ENCODE measurements around the gene MELK. TPM values are rescaled to one million over a fixed set of nuclear protein-coding genes. Genes with fewer than 3 reads are reported as not detected.

The MELK gene
- total RNA-seq, 1 donor from 2014 or later: 12.0 TPM

DNA sequence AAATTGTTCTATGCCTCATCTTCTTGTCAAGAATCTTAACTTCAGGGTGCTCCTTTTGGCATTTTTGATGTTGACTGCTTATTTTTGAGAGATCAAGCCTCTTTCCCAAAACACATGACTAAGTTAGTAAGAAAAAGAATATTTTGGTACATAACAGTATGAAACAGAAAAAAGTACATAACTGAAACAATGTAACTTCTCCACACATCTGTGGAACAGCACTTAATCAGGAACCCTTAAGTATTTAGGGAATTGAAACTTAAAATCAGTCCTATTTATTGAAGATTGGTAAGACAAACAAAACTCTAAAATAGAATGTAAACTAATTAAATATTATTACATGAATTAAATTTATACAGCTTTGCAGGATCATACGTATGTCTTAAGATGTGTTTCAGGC lies 103.4 kb downstream of the MELK start:
- no peak for DNase-seq (ENCODE audit: low spot score)

DNA sequence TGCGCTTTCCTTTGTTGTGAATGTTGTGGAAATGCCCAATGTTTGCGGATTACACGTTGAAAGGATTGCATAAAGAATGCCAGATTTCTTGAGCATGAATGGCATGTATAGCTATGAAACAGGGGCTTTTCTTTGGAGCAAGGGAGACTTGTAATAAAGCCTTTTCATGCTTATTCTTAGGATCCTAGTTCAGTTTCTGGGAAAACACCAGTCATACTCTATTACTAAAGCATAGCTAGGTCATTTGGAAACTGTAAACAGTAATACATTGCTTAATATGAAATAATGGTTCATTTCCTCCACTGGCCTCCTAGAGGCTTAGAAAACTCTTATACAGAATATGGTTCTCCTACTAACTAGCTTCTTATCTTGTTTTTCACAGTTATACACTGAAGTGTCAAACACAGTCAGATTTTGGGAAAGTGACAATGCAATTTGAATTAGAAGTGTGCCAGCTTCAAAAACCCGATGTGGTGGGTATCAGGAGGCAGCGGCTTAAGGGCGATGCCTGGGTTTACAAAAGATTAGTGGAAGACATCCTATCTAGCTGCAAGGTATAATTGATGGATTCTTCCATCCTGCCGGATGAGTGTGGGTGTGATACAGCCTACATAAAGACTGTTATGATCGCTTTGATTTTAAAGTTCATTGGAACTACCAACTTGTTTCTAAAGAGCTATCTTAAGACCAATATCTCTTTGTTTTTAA lies 104.2 kb downstream of the MELK start:
- DNase-seq (ENCODE audit: low spot score): peak; percentile 13

DNA sequence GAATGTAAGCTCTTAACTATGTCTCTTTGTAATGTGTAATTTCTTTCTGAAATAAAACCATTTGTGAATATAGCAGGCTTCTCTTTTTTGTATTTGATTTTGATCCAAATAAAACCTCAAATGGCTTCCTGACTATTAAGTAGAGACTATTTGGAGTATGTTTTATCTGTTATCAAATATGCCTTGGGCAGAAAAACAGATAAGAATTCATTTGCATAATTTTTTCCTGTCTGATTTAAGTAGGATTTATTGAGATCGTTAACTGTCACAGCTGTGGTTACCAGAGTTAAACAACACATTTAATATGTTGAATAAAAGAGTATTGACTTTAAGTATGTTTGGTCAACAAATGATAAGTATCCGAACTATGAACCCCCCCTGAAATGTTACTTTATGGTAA lies 104.9 kb downstream of the MELK start:
- DNase-seq (ENCODE audit: low spot score): no peak

DNA sequence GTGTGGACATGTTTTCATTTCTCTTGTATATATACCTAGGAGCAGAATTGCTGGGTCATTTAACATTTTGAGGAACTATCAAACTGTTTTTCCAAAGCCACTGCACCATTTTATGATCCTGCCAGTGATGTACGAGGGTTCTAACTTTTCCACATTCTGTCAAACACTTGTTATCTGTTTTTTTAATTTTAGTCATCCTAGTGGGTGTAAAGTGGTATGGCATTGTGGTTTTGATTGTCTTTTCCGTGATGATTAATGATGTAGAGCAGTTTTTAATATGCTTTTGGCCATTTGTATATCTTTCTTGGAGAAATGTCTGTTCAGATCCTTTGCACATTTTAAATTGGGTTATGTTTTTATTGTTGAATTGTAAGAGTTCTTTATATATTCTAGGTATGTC lies 107.0 kb downstream of the MELK start:
- no peak for DNase-seq (ENCODE audit: low spot score)

DNA sequence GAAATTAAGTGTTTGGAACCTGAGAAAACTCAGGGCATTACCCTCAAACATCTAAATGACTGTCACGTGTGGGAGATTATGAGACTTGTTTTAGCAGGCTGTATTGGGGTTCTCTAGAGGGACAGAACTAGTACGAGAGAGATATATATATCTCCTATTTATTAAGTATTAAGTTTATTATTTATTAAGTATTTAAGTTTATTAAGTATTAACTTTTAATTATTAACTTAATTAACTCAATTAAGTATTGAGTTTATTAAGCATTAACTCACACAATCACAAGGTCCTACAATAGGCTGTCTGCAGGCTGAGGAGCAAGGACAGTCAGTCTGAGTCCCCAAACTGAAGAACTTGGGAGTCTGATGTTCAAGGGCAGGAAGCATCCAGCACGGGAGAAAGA lies 113.8 kb downstream of the MELK start:
- DNase-seq (ENCODE audit: low spot score): no peak

DNA sequence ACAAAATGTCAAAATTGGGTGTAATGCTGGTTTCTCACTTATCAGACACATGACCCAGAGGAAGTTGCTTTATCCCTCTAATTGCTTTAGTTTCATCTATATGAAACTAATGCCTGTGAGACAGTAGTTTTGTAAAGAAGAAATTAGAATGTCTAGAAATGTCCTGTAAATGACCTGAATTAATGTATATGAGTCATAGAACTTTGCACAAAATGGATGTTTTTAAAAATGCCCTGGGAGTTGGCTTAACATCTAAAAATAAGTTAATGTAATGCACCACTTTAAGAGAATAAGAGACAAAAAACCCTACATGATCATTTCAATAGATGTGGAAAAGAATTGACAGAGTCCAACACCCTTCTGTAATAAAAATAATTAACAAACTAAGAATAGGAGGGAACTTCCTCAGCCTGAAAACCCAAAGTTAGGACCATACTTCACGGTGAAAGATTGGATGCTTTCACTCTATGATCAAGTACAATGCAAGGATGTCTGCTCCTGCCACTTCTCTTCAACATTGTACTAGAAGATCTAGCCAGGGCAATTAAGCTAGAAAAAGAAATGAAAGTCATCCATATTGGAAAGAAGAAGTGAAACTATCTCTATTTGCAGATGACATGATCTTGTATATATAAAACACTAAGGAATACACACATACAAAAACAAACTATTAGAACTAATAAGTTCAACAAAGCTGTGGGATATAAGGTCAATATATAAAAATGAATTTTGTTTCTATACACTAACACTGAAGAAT lies 117.9 kb downstream of the MELK start:
- DNase-seq (ENCODE audit: low spot score): no peak

DNA sequence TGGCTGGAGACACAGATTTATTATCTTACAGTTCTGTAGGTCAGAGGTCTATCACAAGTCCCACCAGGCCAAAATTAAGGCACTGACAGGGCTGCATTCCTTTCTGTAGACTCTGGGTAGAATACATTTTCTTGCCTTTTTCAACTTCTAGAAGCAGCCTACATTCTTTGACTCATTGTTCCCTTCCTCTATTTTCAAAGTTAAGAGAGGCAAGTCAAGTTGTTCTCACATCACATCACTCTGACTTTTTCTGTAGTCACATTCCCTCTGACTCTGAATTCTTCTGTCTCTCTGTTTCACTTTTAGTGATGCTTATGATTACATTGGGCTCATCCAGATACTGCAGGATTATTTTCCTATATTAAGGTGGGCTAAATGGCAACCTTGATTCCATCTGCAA lies 119.0 kb downstream of the MELK start:
- no peak for DNase-seq (ENCODE audit: low spot score)

DNA sequence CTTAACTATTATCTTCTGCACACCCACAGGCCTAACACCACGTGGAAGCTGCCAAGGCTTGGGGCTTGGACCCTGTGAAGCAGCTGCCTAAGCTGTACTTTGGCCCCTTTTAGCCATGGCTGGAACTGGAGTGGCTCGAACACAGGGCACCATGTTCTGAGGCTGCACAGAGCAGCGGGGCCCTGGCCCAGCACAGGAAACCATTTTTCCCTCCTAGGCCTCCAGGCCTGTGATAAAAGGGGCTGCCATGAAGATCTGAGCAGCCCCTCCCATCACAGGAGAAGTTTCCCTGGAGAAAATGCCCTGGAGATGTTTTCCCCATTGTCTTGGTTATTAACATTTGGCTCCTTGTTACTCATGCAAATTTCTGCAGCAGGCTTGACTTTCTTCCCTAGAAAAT lies 126.3 kb downstream of the MELK start:
- no peak for DNase-seq (ENCODE audit: low spot score)

DNA sequence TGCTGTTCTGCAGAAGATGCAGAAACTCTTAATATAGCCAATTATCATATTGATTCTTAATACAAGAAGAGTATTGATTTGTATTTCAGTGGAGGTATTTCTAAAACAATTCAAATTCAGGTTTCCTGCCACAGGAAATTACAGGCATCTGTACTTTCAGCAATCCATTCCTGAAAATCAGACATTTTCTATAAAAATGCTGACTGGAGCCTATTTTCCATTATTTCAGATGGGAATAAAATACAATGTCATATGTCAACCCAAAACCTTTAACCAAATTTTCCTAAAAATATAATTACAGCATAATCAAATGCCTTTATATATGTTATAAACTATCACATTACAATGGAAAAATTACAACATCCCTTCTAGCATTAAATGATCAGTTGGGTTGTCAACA lies 131.5 kb downstream of the MELK start:
- DNase-seq (ENCODE audit: low spot score): no peak

DNA sequence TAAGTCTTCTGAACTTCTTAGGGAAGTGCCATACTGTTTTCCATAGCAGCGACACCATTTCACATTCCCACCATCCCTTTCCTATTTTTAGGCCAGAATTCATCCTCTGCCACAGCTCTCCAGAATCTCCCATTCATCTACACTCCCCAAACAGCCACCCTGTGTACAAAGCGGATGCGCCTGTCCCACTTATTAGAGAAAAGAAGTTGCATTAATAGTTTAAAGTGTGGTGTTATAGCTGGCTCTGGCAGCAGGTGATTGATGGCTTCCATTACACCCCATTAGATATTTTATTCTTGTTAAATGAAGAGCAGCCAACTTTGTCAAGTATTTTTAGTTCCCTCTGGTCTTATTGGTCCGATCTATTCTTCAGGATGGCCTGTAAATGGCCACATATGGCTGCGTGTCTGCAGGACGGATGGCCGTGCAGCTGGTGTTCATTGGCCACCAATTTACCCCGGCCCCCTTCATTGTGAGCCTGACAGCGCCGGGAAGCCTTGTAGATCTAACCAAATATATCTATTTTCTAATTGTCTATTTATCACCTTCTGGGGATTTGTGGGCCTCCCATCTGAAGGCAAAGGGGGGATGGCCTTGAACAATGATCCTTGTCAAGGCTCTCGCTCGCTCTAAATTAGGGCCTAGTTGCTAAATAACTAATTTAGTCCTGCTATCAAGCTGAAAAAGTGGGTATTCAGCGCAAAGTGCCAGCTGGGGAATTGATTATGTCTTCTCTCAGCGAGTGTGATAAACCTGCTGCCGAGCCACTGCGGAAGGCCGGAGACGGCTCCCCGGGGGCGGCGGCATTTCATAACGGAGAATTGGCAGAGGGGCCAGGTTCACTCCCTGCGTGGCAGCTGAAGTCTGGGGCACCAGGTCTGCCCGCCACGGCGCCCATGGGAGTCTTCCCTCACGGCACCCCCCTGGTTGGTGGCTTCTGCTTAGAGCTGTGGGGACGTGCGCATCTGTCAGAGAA lies 141.1 kb downstream of the MELK start:
- no peak for DNase-seq (ENCODE audit: low spot score)

DNA sequence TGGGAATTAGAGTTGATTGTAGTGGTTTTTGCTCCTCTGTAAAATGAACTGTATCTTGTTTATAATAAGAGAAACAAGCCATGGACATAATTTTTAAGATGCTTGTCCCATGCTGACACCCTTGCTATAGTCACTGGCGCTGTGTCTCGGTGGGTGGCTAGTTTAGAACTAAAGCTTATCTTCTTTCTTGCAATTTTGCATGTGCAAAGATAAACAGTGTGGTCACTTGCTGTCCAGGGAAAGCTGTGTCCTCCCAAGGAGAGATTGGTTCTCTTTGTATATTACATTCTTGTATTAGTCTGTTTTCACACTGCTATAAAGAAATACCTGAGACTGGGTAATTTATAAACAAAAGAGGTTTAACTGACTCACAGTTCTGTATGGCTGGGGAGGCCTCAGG lies 143.8 kb downstream of the MELK start:
- DNase-seq (ENCODE audit: low spot score): no peak

DNA sequence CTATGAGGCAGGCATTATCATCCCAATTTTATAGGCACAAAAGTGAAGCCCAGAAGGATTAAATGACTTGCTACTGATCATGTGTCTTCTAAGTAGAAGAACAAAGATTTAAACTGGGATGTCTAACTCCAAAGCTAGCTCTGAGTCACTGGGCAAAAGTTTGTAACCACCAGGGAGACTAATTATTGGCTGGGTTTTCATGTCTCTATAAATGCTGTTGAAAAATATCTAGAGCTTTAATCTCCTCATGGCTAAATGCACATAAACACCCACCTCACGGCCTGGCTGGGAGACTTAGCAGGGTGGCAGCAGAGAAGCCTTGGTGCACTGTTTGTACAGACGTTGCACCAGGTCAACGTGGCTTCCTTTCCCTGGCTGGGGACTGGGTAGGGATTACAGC lies 144.6 kb downstream of the MELK start:
- DNase-seq (ENCODE audit: low spot score): no peak

DNA sequence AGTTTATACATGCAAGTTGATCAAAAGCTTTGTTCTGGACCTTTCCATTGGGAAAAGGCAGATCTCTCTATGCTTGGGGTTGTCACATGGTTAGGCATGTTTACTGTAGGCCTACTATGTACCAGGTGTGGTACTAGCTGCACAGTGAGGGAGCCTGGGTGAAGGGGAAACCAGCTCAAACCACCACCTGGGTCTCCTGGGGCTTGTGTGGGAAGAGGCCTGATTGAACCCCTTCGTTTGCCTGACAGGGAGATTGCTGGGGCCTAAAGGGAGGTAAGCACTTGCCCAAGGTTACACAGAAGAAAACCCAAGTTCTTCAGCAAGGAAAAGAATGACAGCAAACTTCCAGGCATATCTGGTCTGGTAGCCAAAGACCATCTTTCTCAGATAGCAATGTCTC lies 145.9 kb downstream of the MELK start:
- no peak for DNase-seq (ENCODE audit: low spot score)

DNA sequence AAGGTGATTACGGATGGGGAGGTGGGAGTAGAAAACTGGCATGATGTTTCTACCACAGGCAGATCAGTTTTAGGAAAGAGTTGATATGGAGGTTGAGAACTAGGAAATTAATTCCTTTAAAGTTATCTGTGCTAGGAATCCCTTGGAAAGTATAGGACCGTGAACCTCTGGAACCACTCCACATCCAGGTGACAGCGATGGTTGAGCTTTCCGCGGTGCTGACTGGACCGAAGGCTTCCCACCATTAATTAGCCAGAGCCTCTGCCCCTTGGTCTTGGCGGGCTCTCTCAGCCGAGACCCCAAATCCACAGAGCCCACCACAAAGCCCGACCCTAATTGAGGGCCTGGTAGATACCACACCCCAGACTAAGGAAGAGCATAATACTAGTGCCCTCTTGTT lies 147.3 kb downstream of the MELK start:
- DNase-seq (ENCODE audit: low spot score): no peak

DNA sequence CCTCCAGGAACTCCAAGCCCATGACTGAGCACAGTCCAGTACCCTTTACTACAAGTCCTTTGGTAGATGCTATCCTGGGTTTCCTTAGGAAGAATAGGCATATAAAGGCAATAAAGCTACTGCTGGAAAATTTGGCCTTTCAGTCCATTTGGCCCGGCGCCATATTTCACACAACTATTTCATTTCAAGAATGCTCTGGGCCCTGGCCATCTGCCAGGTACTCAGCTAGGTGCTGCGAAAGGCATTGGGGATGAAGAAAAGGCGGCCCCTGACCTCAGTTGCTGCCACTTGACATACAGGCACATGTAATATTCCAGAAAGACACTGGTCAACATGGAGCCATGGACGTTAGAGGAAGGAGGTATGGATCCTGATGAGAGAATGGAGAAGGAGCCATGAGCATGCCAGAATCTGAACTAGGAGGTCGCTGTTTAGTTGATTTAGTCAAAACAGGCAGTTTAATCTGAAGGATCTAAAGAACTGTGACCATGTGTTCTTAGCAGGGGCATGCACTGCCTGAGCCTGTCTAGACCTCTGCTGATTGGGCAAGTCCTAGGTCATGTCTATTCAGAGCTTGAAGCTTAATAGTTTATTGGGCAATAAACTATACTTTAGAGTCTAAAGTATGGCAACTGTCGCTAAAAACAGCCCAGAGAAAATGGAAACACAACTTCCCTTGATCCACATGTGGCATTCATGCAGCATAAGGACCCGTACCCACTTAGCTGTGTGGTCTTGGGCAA lies 149.3 kb downstream of the MELK start:
- no peak for DNase-seq (ENCODE audit: low spot score)

DNA sequence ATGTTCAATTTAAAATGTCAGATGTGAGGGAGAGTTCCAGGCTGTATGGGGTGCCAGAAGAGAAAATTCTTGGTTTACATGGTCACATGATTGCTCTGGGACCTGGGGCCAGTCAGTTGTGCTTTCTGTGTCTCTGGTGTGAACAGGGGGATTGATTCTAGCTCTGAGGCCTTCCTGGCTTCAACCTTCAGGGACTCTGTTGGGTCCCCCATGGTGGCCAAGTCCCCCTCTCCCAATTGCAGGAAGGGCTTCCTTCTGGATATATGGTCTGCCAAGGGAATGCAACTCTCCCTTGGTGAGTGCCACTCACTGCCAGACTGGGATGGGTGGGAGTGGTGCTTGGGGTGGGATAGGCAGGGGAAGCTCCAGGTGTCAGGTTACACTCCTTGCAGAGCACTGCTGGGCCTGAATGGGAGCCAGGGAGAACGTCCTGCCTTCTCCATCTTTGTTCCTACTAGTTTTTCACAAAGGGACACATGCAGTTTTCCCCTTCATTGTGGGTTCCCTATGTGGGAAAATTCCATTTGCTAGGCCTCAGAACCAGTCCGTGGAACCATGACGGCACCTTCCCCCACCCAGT lies 153.2 kb downstream of the MELK start:
- DNase-seq (ENCODE audit: low spot score): no peak

Other genes starting within 250 kb of the MELK start
- 20.2 TPM for gene RNF38, start 172.6 kb upstream of the MELK start, total RNA-seq (ENCODE audit: insufficient read depth, low replicate concordance)